H1 (cell line): ENCODE results near the gene KCTD2. TPM values are rescaled to one million over a fixed set of nuclear protein-coding genes. Genes with fewer than 3 reads are reported as not detected.
A peak's percentile ranks its signal among the peaks of the same experiment; 100 is the strongest.

Experiments
- CTCF ChIA-PET: fragments of 300-600 bp; sonication (Branson Sonifier 250); formaldehyde crosslinking; loops from one replicate; lab custom pipeline; 2021; ENCODE audit not compliant: partially characterized antibody; lab: Charles Lee
- POLR2A ChIA-PET: fragments of 300-600 bp; sonication (Branson Sonifier 250); formaldehyde crosslinking; loops from one replicate; lab custom pipeline; 2021; ENCODE audit warnings: inconsistent platforms; ENCODE audit not compliant: partially characterized antibody; lab: Charles Lee
- DNase-seq, 2 experiments: peaks; one replicate each; pipeline versions ENCODE4 v3.0.0 to v3.0.0-alpha.2; 2010 to 2022; ENCODE audit warnings: low spot score in 2 of 2, low read depth in 1 of 2, mixed read lengths in 1 of 2
- FAIRE-seq: peaks from 2 replicates; lab custom pipeline; 2011; peaks lifted over from hg19 to GRCh38; lab: Jason Lieb, UNC
- H2AFZ ChIP-seq: 2 replicates; pipeline ENCODE4 v1.8.1; 2012; ENCODE audit warnings: low read length, inconsistent platforms
- H2AK5ac ChIP-seq: 2 replicates; pipeline ENCODE4 v1.6.1; 2013; ENCODE audit warnings: low read depth, low read length
- H2BK120ac ChIP-seq: replicated peaks from 2 replicates; pipeline ENCODE3; 2013; ENCODE audit warnings: low read depth, low read length, inconsistent platforms
- H2BK12ac ChIP-seq: 2 replicates; pipeline ENCODE4 v1.6.1; 2013; ENCODE audit warnings: low read depth, low read length
- H2BK15ac ChIP-seq: 2 replicates; pipeline ENCODE4 v1.6.1; 2013; ENCODE audit warnings: low read length
- H2BK20ac ChIP-seq: 2 replicates; pipeline ENCODE4 v1.6.1; 2013; ENCODE audit warnings: low read length
- H2BK5ac ChIP-seq: 2 replicates; pipeline ENCODE4 v1.6.1; 2013; ENCODE audit warnings: low read depth, low read length
- H3K14ac ChIP-seq: 2 replicates; pipeline ENCODE4 v1.6.1; 2013; ENCODE audit warnings: inconsistent platforms; ENCODE audit not compliant: insufficient read length
- H3K18ac ChIP-seq: 2 replicates; pipeline ENCODE4 v1.6.1; 2013; ENCODE audit warnings: low read length; ENCODE audit errors: extremely low read depth
- H3K23ac ChIP-seq: 2 replicates; pipeline ENCODE4 v1.6.1; 2013; ENCODE audit warnings: inconsistent platforms; ENCODE audit not compliant: insufficient read length
- H3K23me2 ChIP-seq: 2 replicates; pipeline ENCODE4 v1.6.1; 2013; ENCODE audit warnings: low read depth, low read length
- H3K27ac ChIP-seq: 2 replicates; pipeline ENCODE4 v1.6.1; 2011; ENCODE audit warnings: low read depth, low read length, inconsistent platforms
- H3K27me3 ChIP-seq, 4 experiments: replicated peaks in 1 of 4; 1 replicate in 1 of 4; 2 replicates in 3 of 4; pipeline versions ENCODE4 v1.6.1 to v1.8.1; 2011 to 2013; ENCODE audit warnings: low read length in 3 of 4, mild to moderate bottlenecking in 3 of 4, inconsistent platforms in 2 of 4, mixed read lengths in 2 of 4, moderate library complexity in 1 of 4; ENCODE audit not compliant: control insufficient read depth in 3 of 4, insufficient read depth in 3 of 4; ENCODE audit errors: extremely low read depth in 1 of 4
- H3K36me3 ChIP-seq, 4 experiments: 2 replicates each; pipeline versions ENCODE4 v1.6.1 to v1.8.1; 2011 to 2013; ENCODE audit warnings: mild to moderate bottlenecking in 4 of 4, low read length in 3 of 4, moderate library complexity in 2 of 4, control low read depth in 1 of 4, inconsistent platforms in 1 of 4; ENCODE audit not compliant: insufficient read depth in 4 of 4, control insufficient read depth in 2 of 4
- H3K4ac ChIP-seq: replicated peaks from 2 replicates; pipeline ENCODE3; 2013; ENCODE audit warnings: low read length, low read depth, mixed read lengths, inconsistent platforms; ENCODE audit not compliant: insufficient read length
- H3K4me1 ChIP-seq, 4 experiments: replicated peaks in 1 of 4; 1 replicate in 1 of 4; 2 replicates in 3 of 4; pipeline versions ENCODE4 v1.6.1 to v1.8.1; 2011 to 2013; ENCODE audit warnings: low read length in 3 of 4, inconsistent platforms in 2 of 4, mixed read lengths in 1 of 4; ENCODE audit not compliant: insufficient read depth in 4 of 4, control insufficient read depth in 3 of 4
- H3K4me2 ChIP-seq, 2 experiments: 2 replicates each; pipeline versions ENCODE4 v1.6.1 to v1.8.1; 2011 to 2013; ENCODE audit warnings: low read depth in 2 of 2, low read length in 2 of 2, control low read depth in 1 of 2, inconsistent platforms in 1 of 2, mild to moderate bottlenecking in 1 of 2; ENCODE audit not compliant: insufficient read depth in 1 of 2
- H3K4me3 ChIP-seq, 4 experiments: fragments of 200-600, 300-600 bp in 1 of 4; sonication (generic), shearing (Covaris generic), sonication (Bioruptor Twin) in 1 of 4; 2 replicates each; pipeline versions ENCODE4 v1.5.1 to v1.8.1; 2011 to 2016; ENCODE audit warnings: low read length in 4 of 4, low read depth in 3 of 4, control low read depth in 2 of 4, inconsistent platforms in 2 of 4, mild to moderate bottlenecking in 2 of 4, mixed read lengths in 1 of 4, moderate library complexity in 1 of 4; ENCODE audit not compliant: insufficient read depth in 2 of 4; ENCODE audit errors: extremely low read depth in 1 of 4
- H3K56ac ChIP-seq: replicated peaks from 2 replicates; pipeline ENCODE3; 2013; ENCODE audit warnings: low read depth, mild to moderate bottlenecking, mixed read lengths, low read length, inconsistent platforms; ENCODE audit not compliant: insufficient read length
- H3K79me1 ChIP-seq: 2 replicates; pipeline ENCODE4 v1.6.1; 2013; ENCODE audit warnings: low read depth, low read length, control low read depth
- H3K79me2 ChIP-seq, 2 experiments: 2 replicates each; pipeline versions ENCODE4 v1.6.1 to v1.8.1; 2012 to 2013; ENCODE audit warnings: low read length in 2 of 2, mild to moderate bottlenecking in 2 of 2, inconsistent platforms in 1 of 2; ENCODE audit not compliant: insufficient read depth in 2 of 2, control insufficient read depth in 1 of 2
- H3K9ac ChIP-seq, 4 experiments: replicated peaks in 1 of 4; 1 replicate in 1 of 4; 2 replicates in 3 of 4; pipeline versions ENCODE4 v1.6.1 to v1.8.1; 2011 to 2013; ENCODE audit warnings: low read depth in 3 of 4, low read length in 3 of 4, control low read depth in 2 of 4, mild to moderate bottlenecking in 2 of 4, moderate library complexity in 2 of 4, inconsistent platforms in 1 of 4; ENCODE audit errors: extremely low read depth in 1 of 4
- H3K9me3 ChIP-seq, 2 experiments: 2 replicates each; pipeline versions ENCODE4 v1.6.1 to v1.8.1; 2012 to 2013; ENCODE audit warnings: mild to moderate bottlenecking in 2 of 2, moderate library complexity in 2 of 2, control low read depth in 1 of 2, inconsistent platforms in 1 of 2, low read depth in 1 of 2, low read length in 1 of 2, mixed read lengths in 1 of 2; ENCODE audit not compliant: insufficient read depth in 2 of 2
- H4K20me1 ChIP-seq, 2 experiments: replicated peaks in 1 of 2; 2 replicates each; pipeline versions ENCODE3 to v1.8.1; 2011 to 2013; ENCODE audit warnings: inconsistent platforms in 2 of 2, low read length in 2 of 2, mild to moderate bottlenecking in 1 of 2; ENCODE audit not compliant: insufficient read depth in 2 of 2, control insufficient read depth in 1 of 2
- H4K5ac ChIP-seq: 2 replicates; pipeline ENCODE4 v1.6.1; 2013; ENCODE audit warnings: low read length, low read depth, mixed read lengths, inconsistent platforms; ENCODE audit not compliant: insufficient read length
- H4K8ac ChIP-seq: 2 replicates; pipeline ENCODE4 v1.8.0; 2013; ENCODE audit warnings: mild to moderate bottlenecking, moderate library complexity, low read length, inconsistent platforms; ENCODE audit not compliant: insufficient read depth; ENCODE audit errors: extremely low read depth
- H4K91ac ChIP-seq: replicated peaks from 2 replicates; pipeline ENCODE3; 2013; ENCODE audit warnings: low read length, mixed read lengths, inconsistent platforms; ENCODE audit not compliant: insufficient read length
- CBX5 ChIP-seq: fragments of 300-800, 300-1000 bp; sonication (generic); IDR thresholded peaks from 2 replicates; pipeline ENCODE4 v1.7.1; 2016; ENCODE audit warnings: antibody characterized with exemption, low read length, low read depth
- CHD2 ChIP-seq: IDR thresholded peaks from 2 replicates; pipeline ENCODE4 v1.6.1; 2012; ENCODE audit warnings: low read length, improper control_type of control experiment
- CTCF ChIP-seq, 3 experiments: IDR thresholded peaks; 1 replicate in 2 of 3; 2 replicates in 1 of 3; pipeline versions ENCODE4 v1.5.1 to v1.6.1; 2011; ENCODE audit warnings: low read length in 3 of 3, mild to moderate bottlenecking in 3 of 3, inconsistent platforms in 2 of 3, low read depth in 1 of 3, moderate library complexity in 1 of 3; ENCODE audit not compliant: insufficient read depth in 1 of 3; ENCODE audit errors: control extremely low read depth in 1 of 3
- RAD21 ChIP-seq, 2 experiments: IDR thresholded peaks in 1 of 2; conservative IDR thresholded peaks in 1 of 2; 2 replicates each; pipeline ENCODE4 v1.6.1; 2011; ENCODE audit warnings: low read depth in 2 of 2, low read length in 2 of 2, improper control_type of control experiment in 1 of 2, inconsistent platforms in 1 of 2, mild to moderate bottlenecking in 1 of 2, moderate library complexity in 1 of 2
- WGBS, 2 experiments: shearing (Covaris generic) in 1 of 2; methylation state at CpG; one replicate each; pipeline versions ENCODE4 v1.1.6 to v1.1.7; 2013 to 2015; ENCODE audit warnings: low lambda C conversion rate in 2 of 2, mixed read lengths in 2 of 2, inconsistent platforms in 1 of 2, low coverage in 1 of 2, missing lambda C conversion rate in 1 of 2; ENCODE audit not compliant: insufficient replicate concordance in 2 of 2, insufficient coverage in 1 of 2, insufficient read length in 1 of 2; ENCODE audit errors: extremely low coverage in 1 of 2, missing lambda C conversion rate in 1 of 2; 5-methylcytosine and 5-hydroxymethylcytosine counted together
- polyA plus RNA-seq, 7 experiments: library from polyadenylated mRNA; depleted of rRNA in 3 of 7; stranded (reverse) in 5 of 7; unstranded in 2 of 7; fragments of >200 nt in 5 of 7; fragments of 200-250 nt in 2 of 7; gene quantifications; 1 replicate in 5 of 7; 2 replicates in 1 of 7; 4 replicates in 1 of 7; pipeline versions ENCODE4 v1.2.1 to v1.2.3, GENCODE V29; 2011 to 2013; ENCODE audit warnings: missing spikeins in 2 of 7, mixed read lengths in 2 of 7
- total RNA-seq: library from RNA; stranded (reverse); fragmentation: NEBNext Ultra II Directional; extraction: Animal tissue kit (Norgen Biotek cat#: 25700); gene quantifications from 2 replicates; pipeline ENCODE4 v1.2.1, GENCODE V29; 2021

KCTD2 gene
- total and polyA plus RNA-seq, 2 of the 8 experiments (the other 6 are each of a cell fraction or from before 2014, with no cell fraction given) = 33.7 to 36.8 TPM

DNA sequence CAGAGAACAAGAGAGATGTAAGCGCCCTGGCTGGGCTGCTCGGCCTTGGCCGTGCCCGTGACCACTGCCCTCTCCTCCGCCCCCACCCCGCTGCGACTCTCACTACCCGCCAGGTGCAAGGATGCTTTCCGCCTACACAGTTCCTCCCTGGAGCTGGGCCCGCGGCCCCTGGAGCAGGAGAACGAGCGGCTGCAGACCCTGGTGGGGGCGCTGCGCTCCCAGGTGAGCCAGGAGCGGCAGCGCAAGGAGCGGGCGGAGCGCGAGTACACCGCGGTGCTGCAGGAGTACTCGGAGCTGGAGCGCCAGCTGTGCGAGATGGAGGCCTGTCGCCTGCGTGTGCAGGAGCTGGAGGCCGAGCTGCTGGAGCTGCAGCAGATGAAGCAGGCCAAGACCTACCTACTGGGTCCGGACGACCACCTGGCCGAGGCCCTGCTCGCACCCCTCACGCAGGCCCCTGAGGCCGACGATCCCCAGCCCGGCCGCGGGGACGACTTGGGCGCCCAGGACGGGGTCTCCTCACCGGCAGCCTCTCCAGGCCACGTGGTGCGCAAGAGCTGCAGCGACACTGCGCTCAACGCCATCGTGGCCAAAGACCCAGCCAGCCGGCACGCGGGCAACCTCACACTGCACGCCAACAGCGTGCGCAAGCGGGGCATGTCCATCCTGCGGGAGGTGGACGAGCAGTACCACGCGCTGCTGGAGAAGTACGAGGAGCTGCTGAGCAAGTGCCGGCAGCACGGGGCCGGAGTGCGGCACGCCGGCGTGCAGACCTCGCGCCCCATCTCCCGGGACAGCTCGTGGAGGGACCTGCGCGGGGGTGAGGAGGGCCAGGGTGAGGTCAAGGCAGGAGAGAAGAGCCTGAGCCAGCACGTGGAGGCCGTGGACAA is 43.7 kb upstream of the KCTD2 start:
- Histone ChIP-seq H4K8ac (no peak overlapping the region), H3K27me3 (no peaks in the 10 kb centered on the region), H2BK15ac (no peak overlapping the region), H3K4me3 (no peak overlapping the region), H3K36me3 (peaks cover 6 to 32% (median 20%) of the 10 kb centered on the region in 4 experiments; a peak in 6 of 8 replicates), H3K18ac (no peak overlapping the region), H2BK120ac (no peak overlapping the region), H3K79me1 (no peaks in the 10 kb centered on the region), H2BK20ac (no peak overlapping the region), H3K23me2 (no peaks in the 10 kb centered on the region), H3K4ac (no peak overlapping the region), H2AK5ac (no peak overlapping the region), H2BK5ac (no peak overlapping the region), H3K23ac (no peak overlapping the region), H3K56ac (no peak overlapping the region), H2AFZ (no peak overlapping the region), H4K5ac (no peak overlapping the region), H4K91ac (no peak overlapping the region), H3K79me2 (no peaks in the 10 kb centered on the region), H3K27ac (no peak overlapping the region), H3K14ac (no peak overlapping the region), H3K9ac (no peak overlapping the region), H3K4me2 (no peak overlapping the region), H3K9me3 (no peaks in the 10 kb centered on the region), H2BK12ac (no peak overlapping the region), H3K4me1 (no peaks in the 10 kb centered on the region), H4K20me1 (peaks cover 0 to 4% of the 10 kb centered on the region in 2 experiments)
- DNase-seq (peak in 1 of 2 experiments; percentile 52), FAIRE-seq (no peak)
- CTCF ChIA-PET = interaction anchor here (0.5 to 20.3 kb wide), 14 partner anchors 9 to 111 kb away, joined by 3 to 345 read pairs (median 4); partner anchors contain the start of genes CDR2L, HID1 and MRPL58
- TF ChIP-seq CHD2 (no peak), CBX5 (no peak), CTCF (IDR thresholded peaks at IDR 0.05; ENCODE audit: control extremely low read depth in 1 of 3, insufficient read depth in 1 of 3, low read depth in 1 of 3, low read length in 3 of 3) (peak; percentile 18 to 47 (median 28)), RAD21 (IDR thresholded peaks at IDR 0.05 in 1 of 2, conservative IDR thresholded peaks at IDR 0.05 in 1 of 2; ENCODE audit: low read depth in 2 of 2, low read length in 2 of 2) (peak; percentile 33 to 54; a peak in 3 of 4 replicates)
- 95% methylated on average over 63 of the region's 76 CpGs; no CpG with 5 or more reads in 1 of the 2 experiments for WGBS, 2 experiments
- POLR2A ChIA-PET = interaction anchor here (0.6 to 4.6 kb wide), 5 partner anchors 10 to 42 kb away, joined by 3 to 27 read pairs (median 7); partner anchors contain the start of genes CDR2L and MRPL58
